ENCODE measurements around the gene CSPG5. TPM values are rescaled to one million over a fixed set of nuclear protein-coding genes. Genes with fewer than 3 reads are reported as not detected.

The CSPG5 gene
- total RNA-seq, 4 donors from 2014 or later: 0.47 to 4.7 (median 1.2) TPM

- TF ChIP-seq, protein P1, sequence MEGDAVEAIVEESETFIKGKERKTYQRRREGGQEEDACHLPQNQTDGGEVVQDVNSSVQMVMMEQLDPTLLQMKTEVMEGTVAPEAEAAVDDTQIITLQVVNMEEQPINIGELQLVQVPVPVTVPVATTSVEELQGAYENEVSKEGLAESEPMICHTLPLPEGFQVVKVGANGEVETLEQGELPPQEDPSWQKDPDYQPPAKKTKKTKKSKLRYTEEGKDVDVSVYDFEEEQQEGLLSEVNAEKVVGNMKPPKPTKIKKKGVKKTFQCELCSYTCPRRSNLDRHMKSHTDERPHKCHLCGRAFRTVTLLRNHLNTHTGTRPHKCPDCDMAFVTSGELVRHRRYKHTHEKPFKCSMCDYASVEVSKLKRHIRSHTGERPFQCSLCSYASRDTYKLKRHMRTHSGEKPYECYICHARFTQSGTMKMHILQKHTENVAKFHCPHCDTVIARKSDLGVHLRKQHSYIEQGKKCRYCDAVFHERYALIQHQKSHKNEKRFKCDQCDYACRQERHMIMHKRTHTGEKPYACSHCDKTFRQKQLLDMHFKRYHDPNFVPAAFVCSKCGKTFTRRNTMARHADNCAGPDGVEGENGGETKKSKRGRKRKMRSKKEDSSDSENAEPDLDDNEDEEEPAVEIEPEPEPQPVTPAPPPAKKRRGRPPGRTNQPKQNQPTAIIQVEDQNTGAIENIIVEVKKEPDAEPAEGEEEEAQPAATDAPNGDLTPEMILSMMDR (IDR thresholded peaks at IDR 0.05): no peak
- ATAC-seq (ENCODE audit: low FRiP score) (peak; percentile 90), DNase-seq (ENCODE audit: low spot score) (no peak)
These were observed 36.0 kb downstream of the CSPG5 start for GRCh38 chr3:47542471-47543173.

DNA sequence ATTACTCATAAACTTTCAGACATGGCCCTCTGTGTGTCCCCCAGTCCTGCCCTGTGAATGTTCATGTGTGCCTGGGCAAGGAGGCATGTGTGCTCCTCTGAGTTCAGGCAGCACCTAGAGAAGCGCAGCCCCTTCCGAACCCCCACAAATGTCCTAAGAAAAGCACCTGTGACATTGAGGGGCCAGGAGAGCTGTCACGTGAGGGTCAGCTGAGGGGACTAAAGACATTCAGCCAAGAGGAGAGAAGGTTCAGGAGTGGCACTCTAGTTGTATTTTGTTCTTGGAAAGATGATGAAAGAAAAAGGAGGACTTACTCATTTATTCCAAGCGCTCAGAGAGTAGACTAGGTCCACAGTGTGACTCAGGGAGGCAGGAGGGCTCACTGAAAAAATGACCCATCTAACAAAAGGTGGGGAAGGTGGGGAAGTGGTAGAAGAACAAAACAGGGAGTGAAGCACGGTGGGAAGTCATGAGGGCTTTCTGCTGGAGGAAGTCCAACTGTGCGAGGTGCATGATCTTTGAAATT, 37.0 kb downstream of the CSPG5 start:
- DNase-seq (ENCODE audit: low spot score) (no peak), ATAC-seq (ENCODE audit: low FRiP score) (no peak)
- TF ChIP-seq, protein P1 (IDR thresholded peaks at IDR 0.05): no peak

GRCh38 chr3:47540281-47540680, 38.4 kb downstream of the CSPG5 start:
- no peak for DNase-seq (ENCODE audit: low spot score)
- TF ChIP-seq, protein P1 (IDR thresholded peaks at IDR 0.05): no peak
- ATAC-seq (ENCODE audit: low FRiP score): no peak

DNA sequence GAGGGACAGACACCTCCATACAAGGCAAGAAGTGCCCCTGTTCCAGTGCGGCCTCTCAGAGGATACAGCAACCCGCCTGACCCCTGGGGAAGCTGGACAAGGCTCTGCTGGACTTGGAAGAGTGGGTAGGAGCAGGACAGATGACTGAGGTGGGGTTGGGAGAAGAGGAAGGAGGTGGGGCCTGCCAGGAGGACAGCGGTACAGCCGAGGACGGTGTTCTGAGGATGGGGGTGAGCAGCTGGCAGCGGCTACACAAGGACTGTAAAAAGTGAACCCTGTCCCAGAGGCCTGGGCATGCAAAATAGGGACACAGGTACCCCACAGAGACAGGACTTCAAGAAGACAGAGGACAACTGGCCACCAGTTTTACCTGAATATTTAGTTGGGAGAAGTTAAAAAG, 41.7 kb downstream of the CSPG5 start:
- ATAC-seq (ENCODE audit: low FRiP score) (no peak), DNase-seq (ENCODE audit: low spot score) (no peak)
- TF ChIP-seq, protein P1 (IDR thresholded peaks at IDR 0.05): no peak

DNA sequence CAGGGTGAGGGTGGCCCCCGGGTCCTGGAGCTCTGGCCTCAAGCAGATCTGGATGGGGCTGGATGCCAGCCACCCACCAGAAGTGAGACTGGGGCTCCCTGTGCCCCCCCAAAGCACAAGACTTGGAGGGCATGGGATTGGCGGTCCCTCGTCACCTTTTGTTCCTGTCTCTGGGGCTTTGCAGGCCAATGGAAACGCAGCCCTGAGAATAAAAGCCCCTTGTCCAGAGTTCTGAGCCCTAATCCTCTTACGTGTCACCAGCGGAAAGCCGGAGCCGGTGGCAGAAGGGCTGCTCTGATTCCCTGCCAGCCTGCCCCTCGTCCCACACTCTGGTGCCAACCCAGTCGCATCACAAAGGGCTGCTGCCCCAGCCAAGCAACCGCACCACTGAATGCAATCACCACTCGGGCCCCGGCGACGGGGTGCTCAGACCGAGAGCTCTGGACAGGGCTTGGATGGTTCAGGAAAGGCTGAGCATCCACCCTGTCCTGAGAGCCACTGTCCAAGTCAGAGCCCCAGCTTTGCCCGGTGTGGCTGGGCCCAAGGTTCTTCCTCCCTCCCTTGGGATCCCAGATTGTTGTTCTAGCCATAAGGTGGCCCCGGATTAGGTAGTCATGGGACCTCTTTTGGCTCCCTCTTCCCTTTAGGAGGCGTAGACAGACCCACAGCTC, 42.3 kb downstream of the CSPG5 start:
- ATAC-seq (ENCODE audit: low FRiP score): no peak
- TF ChIP-seq, protein P1 (IDR thresholded peaks at IDR 0.05): no peak
- no peak for DNase-seq (ENCODE audit: low spot score)

- TF ChIP-seq, protein P1 (IDR thresholded peaks at IDR 0.05): no peak
- DNase-seq (ENCODE audit: low spot score) (no peak), ATAC-seq (ENCODE audit: low FRiP score) (no peak)
These were observed 44.6 kb downstream of the CSPG5 start for GRCh38 chr3:47533996-47534454.

Measured in omental fat pad (tissue), 4 donors.